CD4-positive, alpha-beta T cell treated with Interleukin-2 at 100 ng/mL for 4 hours (primary cell): ENCODE data around the gene CEP192.
"Not testable (repeated sequence)": the region's sequence is repeated elsewhere in the genome, so short reads cannot be mapped to it uniquely, and the experiment has no call there.

Source experiments
- DNase-seq: peaks from one replicate; pipeline ENCODE4 v3.0.0-alpha.2; 2020; ENCODE audit warnings: low spot score

CEP192 gene

GRCh38 chr18:12990967-12991820 is at the start of gene CEP192:
Gene CEP192, plus strand, starts transcription at chr18:12991362. Its CDS starts 8,063 bp downstream, at chr18:12999425.
- DNase-seq, result peak; percentile 99

DNA sequence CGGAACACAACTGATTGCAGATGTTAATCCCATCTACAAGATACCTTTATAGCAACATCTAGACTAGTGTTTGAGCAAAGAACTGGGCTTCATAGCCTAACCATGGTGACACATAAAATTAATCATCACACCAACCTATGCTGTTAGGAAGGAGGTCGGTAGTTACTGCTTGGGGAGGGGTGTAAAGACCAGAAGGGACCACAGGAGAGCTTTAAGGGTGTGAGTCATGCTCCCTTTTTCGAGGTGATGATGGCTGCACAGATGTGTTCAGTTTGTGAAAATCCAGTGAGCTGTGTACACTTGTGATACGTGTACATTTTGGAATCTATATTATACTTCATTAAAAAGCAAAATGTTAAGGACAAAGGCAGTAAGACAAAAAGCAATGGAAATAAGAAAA is 47.9 kb upstream of the CEP192 start:
- no peak for DNase-seq

DNA sequence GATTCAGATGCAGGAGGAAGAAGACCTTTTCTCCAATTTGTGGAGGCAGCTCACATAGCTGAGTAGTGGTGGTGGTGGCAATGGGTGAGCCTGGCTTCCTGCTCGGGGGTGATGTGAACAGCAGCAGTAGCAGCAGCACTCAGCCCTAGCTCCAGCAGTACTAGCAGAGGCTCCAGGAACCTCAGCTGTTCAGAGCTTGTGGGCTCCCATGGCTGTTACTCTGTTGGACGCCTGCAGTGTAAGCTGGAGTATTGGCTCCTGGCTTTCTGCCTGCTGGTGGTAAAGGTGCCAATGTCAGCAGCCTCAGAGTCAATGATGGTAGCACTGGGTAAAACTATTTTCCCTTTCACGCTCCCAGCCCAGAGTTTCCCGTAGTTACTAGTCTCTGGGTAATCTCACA is 46.5 kb upstream of the CEP192 start:
- no peak for DNase-seq

DNA sequence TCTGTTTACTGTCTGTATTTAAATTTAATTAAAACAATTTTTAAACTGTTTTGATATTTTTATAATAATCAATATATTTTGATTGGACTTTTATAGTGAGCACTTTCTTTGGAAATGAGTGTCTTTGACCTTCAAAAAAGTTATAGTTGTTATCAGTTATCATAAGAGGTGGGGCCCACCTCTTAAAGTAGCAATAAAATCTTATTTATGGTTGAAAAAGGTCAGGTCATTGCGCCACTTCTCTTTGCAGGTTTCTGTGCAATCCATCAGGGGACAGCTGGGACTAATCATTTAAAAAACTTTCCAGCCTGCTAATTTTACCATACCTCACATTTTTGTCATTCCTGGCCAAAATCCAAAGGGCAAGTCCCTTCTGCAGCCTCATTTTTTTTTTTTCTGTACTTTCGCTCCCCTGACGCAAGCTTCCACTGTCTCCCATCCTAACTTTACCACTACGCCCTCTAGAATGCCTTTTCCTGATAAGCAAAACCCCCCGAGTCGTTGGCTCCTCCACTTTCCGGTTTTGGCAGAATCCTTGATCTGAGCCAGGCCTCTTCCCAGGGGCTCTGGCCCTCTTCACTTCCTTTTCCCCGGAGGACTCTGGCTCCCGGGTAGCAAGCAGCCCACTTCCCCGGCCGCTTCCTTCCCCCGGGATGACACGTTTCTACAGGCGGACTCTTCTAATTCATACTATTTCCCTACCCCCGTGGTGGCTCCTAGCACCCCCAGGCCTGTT is 44.4 kb upstream of the CEP192 start:
- no peak for DNase-seq

- DNase-seq, result peak; percentile 98
Measured at GRCh38 chr18:12947285-12948049, 43.7 kb upstream of the CEP192 start, which contains the start of gene SEH1L. Gene SEH1L, plus strand, starts transcription at chr18:12948011. Its CDS starts 111 bp downstream, at chr18:12948122.

- peak; percentile 98 for DNase-seq
Measured at GRCh38 chr18:12948050-12948804, 42.9 kb upstream of the CEP192 start.

GRCh38 chr18:12958478-12958877 is 32.7 kb upstream of the CEP192 start:
- DNase-seq, result no peak

DNA sequence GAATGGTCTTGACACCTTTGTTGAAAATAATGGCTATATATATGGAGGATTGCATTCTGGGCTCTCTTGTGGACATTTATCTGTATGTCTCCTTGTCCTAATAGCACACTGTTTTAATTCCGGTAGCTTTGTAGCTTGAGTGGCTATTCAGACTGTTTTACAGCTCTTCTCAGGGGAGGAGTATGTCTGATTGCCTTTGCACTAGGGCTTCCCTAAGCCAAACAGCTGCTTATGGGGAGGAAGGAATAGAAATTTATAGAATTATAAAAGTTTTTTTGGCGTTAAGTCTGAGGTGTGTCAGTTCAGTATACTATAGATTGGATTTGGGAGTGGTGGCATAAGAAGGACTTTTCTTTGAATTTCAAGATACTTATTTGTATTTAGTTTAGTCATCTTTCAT is 30.8 kb upstream of the CEP192 start:
- no peak for DNase-seq

GRCh38 chr18:12960853-12961397 is 30.2 kb upstream of the CEP192 start:
- DNase-seq, result no peak

- no peak for DNase-seq
Measured at GRCh38 chr18:12963069-12963468, 28.1 kb upstream of the CEP192 start.

DNA sequence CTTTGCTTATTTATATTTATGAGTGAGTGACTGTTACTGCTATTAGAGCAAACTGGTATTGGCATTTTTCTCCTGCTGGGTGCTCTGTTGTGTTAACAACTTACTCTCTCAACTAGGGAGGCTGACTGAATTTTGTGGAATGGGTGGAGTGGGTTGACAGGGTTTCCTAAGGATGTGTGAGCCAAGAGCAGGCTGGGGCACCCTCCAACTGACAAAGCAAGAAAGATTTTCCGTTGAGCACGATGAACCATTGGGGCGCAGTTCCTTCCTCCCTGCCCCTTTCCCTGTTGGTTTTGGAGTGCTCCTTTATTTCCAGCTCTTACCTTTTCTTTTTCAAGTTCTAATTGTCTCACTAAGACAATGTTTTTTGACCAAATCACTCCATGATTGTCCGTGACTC is 23.0 kb upstream of the CEP192 start:
- DNase-seq, result no peak

DNA sequence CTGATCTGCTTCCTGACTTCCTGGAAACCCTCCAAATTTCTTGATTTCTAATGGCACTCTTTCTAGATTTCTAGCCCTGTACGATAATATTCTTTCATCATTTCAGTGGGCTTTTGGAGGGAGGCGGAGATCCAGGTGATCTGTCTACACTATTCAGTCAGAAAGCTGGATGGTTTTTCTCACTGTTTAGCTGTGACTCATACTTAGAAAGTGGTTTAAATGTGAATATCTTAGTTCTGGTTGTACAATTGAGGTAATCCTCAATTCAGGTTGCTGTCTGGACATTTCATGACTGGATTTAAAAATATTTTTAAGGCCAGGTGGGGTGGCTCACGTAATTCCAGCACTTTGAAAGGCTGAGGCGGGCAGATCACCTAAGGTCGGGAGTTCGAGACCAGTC is 22.5 kb upstream of the CEP192 start:
- DNase-seq, result no peak

DNA sequence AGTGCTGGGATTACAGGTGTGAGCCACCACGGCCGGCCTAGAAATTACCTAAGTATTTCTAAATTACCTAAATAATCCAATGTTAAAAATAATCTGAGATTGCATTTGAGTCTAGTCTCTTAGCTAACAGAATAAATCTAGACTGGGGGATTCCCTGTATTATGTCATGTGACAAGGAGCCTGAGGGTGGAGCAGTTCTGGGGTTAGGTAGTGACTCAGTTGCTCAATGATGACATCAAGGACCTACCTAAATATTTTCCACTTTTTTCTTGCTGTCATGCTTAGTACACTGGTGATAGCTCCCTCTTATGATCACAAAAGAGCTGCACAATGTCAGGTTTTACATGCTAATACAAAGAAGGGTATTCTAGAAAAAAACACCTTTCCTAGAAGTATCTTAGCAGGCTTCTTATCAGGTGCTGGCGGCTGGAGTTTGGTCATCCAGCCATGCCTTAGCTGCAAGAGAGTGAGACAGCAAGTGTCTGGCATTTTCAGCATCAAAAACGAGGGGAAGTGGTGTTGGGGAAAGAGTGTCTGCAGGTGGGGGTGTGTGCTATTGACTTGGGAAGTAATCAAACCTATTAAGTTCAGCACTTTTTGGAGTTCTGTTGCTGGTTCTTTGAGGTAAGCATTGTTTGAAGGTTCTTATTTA is 17.5 kb upstream of the CEP192 start:
- DNase-seq, result peak; percentile 24

- DNase-seq, result no peak
Measured at GRCh38 chr18:12975488-12975887, 15.7 kb upstream of the CEP192 start.

GRCh38 chr18:12976305-12976704 is 14.9 kb upstream of the CEP192 start:
- no peak for DNase-seq

- DNase-seq, result not testable (repeated sequence)
Measured at GRCh38 chr18:12980065-12980464, 11.1 kb upstream of the CEP192 start.

DNA sequence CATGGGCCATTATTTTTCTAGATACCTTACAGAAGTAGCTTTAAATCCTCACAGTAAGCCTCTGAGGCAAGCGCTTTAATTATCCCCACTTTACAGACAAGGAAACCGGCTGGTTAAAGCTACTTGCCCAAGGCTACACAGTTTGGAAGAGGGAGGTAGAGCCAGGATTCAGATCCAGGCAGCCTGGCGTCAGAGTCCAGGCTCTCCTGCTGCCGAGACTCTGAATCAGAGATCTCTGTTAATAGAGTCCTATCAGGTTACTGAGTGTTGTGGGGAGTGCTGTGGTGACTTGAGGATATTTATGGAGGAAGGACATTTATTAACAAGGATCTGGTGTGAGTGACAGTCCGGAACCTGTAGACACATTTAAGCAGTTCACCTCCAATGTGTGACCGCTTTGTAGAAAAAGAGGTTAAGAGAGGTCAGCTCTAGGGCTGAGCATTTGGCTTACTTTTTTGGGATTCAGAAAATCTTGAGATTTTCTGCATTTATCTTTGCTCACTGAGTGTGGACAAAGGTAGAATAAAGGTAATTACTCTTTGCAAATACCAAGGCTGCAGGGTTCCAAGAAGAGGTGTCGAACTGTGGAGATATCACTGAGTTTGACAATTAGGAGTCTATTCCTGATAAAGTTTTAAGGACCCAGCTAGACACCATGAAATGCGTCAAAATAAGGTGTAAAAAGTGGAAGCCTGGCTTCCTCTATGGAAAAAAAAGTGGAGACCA is 1.6 kb upstream of the CEP192 start:
- DNase-seq, result no peak

DNA sequence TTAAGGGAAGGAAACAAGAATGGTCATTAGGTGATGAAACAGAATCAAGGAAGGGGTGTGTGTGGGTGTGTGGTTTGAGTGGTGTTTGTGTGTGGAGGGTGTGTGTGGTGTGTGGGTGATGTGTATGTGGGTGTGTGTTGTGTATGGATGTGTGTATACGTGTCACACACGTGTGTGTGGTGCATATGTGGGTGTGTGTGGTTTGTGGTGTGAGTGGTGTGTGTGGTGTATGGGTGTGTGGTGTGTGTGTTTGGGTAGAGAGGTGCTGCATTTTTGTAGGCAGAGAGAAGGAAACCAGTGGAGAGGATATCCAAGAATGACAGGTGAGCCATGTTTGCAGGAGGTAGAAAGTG is 1.1 kb upstream of the CEP192 start:
- DNase-seq, result peak; percentile 39

DNA sequence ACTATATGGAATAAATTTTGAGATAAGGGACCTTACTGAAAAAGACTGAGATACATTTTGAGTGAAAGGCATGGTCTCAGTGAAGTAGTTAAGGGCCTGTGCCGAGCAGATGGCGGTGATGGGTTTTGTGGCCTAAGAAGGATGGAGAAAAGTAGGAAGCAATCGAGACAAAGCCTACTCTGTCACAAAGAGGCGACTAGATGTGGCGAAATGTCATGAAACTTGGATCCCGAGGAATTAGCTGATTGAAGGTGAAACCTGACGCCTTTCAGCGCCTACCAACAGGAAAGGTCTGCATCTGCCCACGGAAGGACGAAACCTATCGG is 558 bp upstream of the CEP192 start:
- DNase-seq, result no peak

DNA sequence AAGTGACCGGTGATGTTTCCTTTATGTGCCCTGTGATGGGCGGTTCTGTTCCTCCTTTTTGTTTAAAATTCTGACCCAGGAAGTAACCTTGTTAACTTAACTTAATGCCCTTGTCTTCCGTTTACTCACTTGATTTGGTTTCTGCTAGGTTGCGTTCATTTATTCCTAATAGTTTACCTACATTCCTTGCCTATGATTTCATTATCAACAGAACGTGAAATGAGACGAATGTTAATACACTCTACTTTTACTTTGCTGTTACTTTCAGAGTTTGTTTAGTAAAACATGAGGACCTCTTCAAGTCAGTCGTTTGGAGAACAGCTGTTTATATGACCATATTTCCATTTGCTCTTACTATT is 638 bp downstream of the CEP192 start:
- DNase-seq, result no peak

DNA sequence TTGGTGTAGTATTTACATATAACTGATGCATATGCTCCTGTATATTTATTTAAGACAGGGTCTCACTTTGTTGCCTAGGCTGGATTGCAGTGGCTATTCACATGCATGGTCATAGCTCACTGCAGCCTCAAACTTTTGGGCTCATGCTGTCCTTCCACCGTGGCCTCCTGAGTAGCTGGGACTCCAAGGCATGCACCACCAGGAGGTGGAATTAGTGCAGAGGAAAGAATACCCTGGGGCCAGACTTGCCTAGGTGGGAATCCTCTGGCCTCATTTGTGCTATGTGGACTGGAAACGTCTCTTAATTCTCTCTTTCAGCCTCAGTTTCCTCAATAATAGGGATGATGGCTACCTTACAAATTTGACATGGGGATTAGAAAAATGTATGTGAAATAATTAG is 2.3 kb downstream of the CEP192 start:
- no peak for DNase-seq
